Lung (tissue), 12 donors: ENCODE measurements around the gene APOBEC3G. TPM values are rescaled to one million over a fixed set of nuclear protein-coding genes. Genes with fewer than 3 reads are reported as not detected.
"Not testable (repeated sequence)": the region's sequence is repeated elsewhere in the genome, so short reads cannot be mapped to it uniquely, and the experiment has no call there.

Experiments
- ATAC-seq: fragments of 200-7000 bp; cut with Tn5 transposase; one replicate; pipeline ENCODE4 v1.9.1; 2020; ENCODE audit warnings: moderate number of reproducible peaks; ENCODE audit not compliant: insufficient read depth, low FRiP score
- DNase-seq, 3 donors: peaks; one replicate each; pipeline ENCODE4 v3.0.0-alpha.2; 2013 to 2017
- H3K27ac ChIP-seq, 2 donors: one replicate each; pipeline ENCODE4 v1.5.1; 2013; ENCODE audit warnings: mild to moderate bottlenecking in 2 of 2, moderate library complexity in 2 of 2, control low read depth in 1 of 2, inconsistent platforms in 1 of 2, low read depth in 1 of 2, low read length in 1 of 2
- H3K27me3 ChIP-seq, 3 donors: one replicate each; pipeline ENCODE4 v1.5.1; 2013; ENCODE audit warnings: low read length in 2 of 3; ENCODE audit not compliant: control insufficient read depth in 3 of 3, insufficient read depth in 3 of 3
- H3K36me3 ChIP-seq, 4 donors: one replicate each; pipeline ENCODE4 v1.5.1; 2013; ENCODE audit warnings: low read length in 4 of 4, mild to moderate bottlenecking in 1 of 4, moderate library complexity in 1 of 4; ENCODE audit not compliant: control insufficient read depth in 4 of 4, insufficient read depth in 4 of 4
- H3K4me1 ChIP-seq, 5 donors: one replicate each; pipeline ENCODE4 v1.5.1; 2013; ENCODE audit warnings: low read length in 5 of 5, mild to moderate bottlenecking in 2 of 5, moderate library complexity in 1 of 5; ENCODE audit not compliant: control insufficient read depth in 5 of 5, insufficient read depth in 5 of 5
- H3K4me3 ChIP-seq: one replicate; pipeline ENCODE4 v1.5.1; 2013; ENCODE audit warnings: mild to moderate bottlenecking, control low read depth, moderate library complexity
- H3K9ac ChIP-seq, 2 donors: one replicate each; pipeline ENCODE4 v1.5.1; 2013; ENCODE audit warnings: low read length in 2 of 2, control low read depth in 1 of 2; ENCODE audit not compliant: insufficient read depth in 1 of 2
- H3K9me3 ChIP-seq, 4 donors: one replicate each; pipeline ENCODE4 v1.5.1; 2013; ENCODE audit warnings: low read length in 3 of 4, mild to moderate bottlenecking in 1 of 4, moderate library complexity in 1 of 4; ENCODE audit not compliant: control insufficient read depth in 4 of 4, insufficient read depth in 3 of 4
- whole genome bisulfite sequencing, 2 donors: extraction: QIAGEN DNeasy Blood & Tissue Kit; methylation state at CpG; one replicate each; pipeline ENCODE4 v1.1.7; 2013; 5-methylcytosine and 5-hydroxymethylcytosine counted together
- polyA plus RNA-seq, 2 donors: library from polyadenylated mRNA; stranded (reverse); fragments of 200-250 nt; gene quantifications; one replicate each; pipeline ENCODE4 v1.2.1, GENCODE V29; 2013
- total RNA-seq, 2 donors: library from RNA; depleted of rRNA in 1 of 2; stranded (reverse); fragments of >200 nt in 1 of 2; gene quantifications; one replicate each; pipeline ENCODE4 v1.2.1, GENCODE V29; 2014 to 2021
- TF ChIP-seq, protein P1 (sequence below): IDR thresholded peaks from 2 replicates; pipeline ENCODE4 v1.5.1; 2012; ENCODE audit warnings: mild to moderate bottlenecking; ENCODE audit errors: control extremely low read depth, extremely low read depth
- donor health status: control.
- donor health status: control.
- donor health status: Bipolar disorder and iron deficiency.
- donor health status: healthy.
- donor health status: DM: yes; HTN: yes; CAD: no.

APOBEC3G gene
- total and polyA plus RNA-seq, 4 donors, result 6.5 to 15.5 (median 14.0) TPM

DNA sequence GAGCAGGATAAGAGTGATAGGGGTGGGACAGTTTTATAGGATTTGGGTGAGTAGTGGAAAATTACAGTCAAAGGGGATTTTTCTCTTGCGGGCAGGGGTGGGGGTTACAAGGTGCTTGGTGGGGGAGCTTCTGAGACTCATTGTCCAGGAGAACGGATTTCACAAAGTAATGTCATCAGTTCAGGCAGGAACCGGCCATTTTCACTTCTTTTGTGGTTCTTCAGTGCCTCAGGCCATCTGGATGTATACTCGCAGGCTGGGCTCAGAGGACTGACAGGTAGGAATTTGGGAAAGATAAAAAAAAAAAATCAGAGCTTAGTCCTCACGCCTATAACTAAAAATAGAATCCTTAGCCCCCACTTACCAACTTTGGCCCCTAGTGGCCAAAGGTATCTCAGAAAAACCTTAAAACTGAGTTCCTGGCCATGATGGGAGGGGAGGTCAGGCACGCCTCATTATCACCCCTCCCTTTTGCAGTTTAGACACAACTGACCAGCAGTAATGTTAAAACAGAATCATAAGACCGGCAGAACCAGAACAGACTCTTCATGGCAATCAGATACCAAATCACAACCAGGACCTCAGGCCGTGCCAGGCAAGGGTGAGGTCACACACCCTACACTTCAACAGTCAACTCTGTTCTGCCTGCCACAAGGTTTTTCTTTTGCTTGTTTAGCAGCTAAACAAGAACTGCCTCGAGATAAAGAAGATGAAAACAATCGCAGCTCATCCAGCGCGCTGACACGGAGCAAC lies 8.9 kb upstream of the APOBEC3G start:
- Histone ChIP-seq H3K9ac (no peak overlapping the region), H3K4me1 (no peaks in the 10 kb centered on the region), H3K27ac (no peak overlapping the region), H3K27me3 (no peaks in the 10 kb centered on the region), H3K4me3 (no peak overlapping the region), H3K36me3 (no peaks in the 10 kb centered on the region), H3K9me3 (no peaks in the 10 kb centered on the region)
- TF ChIP-seq, protein P1, sequence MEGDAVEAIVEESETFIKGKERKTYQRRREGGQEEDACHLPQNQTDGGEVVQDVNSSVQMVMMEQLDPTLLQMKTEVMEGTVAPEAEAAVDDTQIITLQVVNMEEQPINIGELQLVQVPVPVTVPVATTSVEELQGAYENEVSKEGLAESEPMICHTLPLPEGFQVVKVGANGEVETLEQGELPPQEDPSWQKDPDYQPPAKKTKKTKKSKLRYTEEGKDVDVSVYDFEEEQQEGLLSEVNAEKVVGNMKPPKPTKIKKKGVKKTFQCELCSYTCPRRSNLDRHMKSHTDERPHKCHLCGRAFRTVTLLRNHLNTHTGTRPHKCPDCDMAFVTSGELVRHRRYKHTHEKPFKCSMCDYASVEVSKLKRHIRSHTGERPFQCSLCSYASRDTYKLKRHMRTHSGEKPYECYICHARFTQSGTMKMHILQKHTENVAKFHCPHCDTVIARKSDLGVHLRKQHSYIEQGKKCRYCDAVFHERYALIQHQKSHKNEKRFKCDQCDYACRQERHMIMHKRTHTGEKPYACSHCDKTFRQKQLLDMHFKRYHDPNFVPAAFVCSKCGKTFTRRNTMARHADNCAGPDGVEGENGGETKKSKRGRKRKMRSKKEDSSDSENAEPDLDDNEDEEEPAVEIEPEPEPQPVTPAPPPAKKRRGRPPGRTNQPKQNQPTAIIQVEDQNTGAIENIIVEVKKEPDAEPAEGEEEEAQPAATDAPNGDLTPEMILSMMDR, result no peak
- ATAC-seq (no peak), DNase-seq (no peak)
- WGBS, 2 donors, result 77 to 86% methylated on average over 12 to 13 of the region's 13 CpGs

DNA sequence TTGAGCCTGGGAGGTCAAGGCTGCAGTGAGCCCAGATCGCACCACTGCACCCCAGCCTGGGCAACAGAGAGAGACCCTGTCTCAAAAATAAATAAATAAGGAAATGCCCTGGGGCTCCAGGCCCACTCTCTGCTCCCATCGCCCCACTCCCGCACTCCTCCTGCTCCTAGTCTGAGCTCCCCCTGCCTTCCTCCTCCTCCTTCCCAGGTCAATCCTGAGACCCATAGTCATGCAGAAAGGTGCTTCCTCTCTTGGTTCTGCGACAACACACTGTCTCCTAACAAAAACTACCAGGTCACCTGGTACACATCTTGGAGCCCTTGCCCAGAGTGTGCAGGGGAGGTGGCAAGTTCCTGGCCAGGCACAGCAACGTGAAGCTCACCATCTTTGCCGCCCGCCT lies 6.9 kb upstream of the APOBEC3G start:
- no peak for ATAC-seq

DNA sequence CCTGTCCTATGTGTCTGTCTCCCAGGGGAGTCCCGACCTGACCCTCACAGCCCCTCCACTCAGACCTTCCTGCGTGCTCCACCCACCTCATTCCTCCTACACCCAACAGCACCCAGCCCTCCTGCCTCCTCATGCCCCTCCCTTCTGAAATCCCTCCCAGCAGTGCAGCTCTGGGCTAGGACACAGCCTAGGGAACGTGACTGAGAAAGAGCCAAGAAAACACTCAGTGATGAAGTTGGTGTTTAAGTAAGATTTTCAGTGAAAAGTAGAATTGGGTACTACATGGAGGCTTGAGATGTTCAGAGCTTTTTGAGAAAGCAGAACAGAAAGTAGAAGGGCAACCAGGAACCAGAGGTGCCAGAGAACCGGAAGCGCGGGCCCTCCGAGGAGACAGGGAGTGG lies 4.5 kb upstream of the APOBEC3G start:
- not testable (repeated sequence) for H3K4me3 ChIP-seq, H3K4me1 ChIP-seq, H3K27me3 ChIP-seq, H3K36me3 ChIP-seq, H3K9ac ChIP-seq, DNase-seq, H3K9me3 ChIP-seq, ATAC-seq, H3K27ac ChIP-seq
- WGBS, 2 donors, result 66 to 79% methylated on average over 6 to 7 of the region's 7 CpGs

More for the DNA sequence above, 6.9 kb upstream of the APOBEC3G start:
- no peak overlapping the region for H3K27ac ChIP-seq
- no peaks in the 10 kb centered on the region for H3K36me3 ChIP-seq
- no peaks in the 10 kb centered on the region for H3K4me1 ChIP-seq
- H3K9ac ChIP-seq, result no peak overlapping the region
- DNase-seq, result no peak
- TF ChIP-seq, protein P1, result no peak
- 93% methylated on average over 7 of the region's 7 CpGs for WGBS, 2 donors
- no peaks in the 10 kb centered on the region for H3K27me3 ChIP-seq
- no peaks in the 10 kb centered on the region for H3K9me3 ChIP-seq
- H3K4me3 ChIP-seq, result no peak overlapping the region

DNA sequence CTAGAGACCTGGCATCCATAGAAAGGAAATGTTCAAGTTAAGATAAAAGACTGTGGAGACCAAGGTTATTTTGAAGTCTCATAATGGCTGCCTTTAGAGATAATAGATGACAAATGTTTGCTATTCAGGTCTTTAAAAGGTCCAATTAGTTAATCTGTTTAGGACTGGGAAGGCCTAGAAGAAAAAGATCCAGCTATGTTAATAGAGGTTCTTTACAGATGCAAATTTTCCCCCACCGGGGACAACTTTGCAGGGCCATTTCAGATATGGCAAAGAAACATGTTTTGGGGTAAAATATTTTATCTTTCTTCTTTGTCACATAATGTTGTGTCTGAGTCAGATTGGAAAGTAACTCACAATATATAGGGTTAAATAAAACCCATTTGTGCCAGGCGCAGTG lies 3.1 kb upstream of the APOBEC3G start:
- Histone ChIP-seq H3K4me3 (no peak overlapping the region), H3K27me3 (no peaks in the 10 kb centered on the region), H3K9me3 (no peaks in the 10 kb centered on the region), H3K4me1 (peaks cover 0 to 6% (median 0%) of the 10 kb centered on the region in 5 donors), H3K36me3 (no peaks in the 10 kb centered on the region), H3K9ac (no peak overlapping the region), H3K27ac (no peak overlapping the region)
- WGBS, 2 donors, result 50 to 63% methylated on average over 2 of the region's 2 CpGs
- no peak for DNase-seq
- ATAC-seq, result no peak
- TF ChIP-seq, protein P1, result no peak

DNA sequence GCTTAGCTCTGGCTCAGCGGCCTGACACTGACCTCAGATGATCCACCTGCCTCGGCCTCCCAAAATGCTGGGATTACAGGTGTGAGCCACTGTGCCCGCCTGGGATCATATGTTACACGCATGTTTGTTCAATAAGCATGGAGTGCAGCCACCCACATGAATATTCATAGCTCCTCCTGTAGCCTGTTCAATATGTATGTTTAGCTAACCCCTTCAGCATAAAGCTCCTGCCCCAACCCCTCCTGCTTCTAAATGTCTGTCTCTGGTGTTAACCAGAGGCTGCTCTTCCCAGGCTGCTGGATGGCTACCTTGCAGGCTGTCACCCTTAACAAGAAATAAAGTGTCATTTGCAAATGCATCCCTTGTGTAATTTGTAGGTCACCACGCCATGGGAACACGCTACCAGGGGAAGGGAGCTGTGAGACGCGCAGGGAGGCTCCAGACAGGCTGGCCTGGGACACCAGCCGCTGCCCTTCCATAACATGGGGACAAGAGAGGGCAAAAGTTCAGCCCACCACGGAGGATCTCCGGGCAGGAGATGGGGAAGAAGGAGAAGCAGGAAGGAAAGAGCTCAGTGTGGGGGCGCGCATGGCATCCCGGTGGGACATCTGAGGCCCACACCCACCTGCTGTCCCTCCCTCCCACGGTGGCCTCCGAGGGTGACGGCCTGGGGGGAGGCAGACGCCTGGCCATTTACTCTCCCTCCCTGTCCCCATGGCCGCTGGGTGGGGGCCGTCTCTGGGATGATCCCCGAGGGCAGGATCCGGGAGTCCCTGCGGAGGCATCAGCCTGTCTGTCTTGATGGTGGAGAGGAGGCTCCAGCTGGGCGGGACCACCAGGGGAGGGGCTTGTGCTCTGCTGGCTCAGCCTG lies 685 bp upstream of the APOBEC3G start:
- not testable (repeated sequence) for H3K4me3 ChIP-seq

More for the DNA sequence above, 685 bp upstream of the APOBEC3G start:
- H3K9me3 ChIP-seq, H3K36me3 ChIP-seq, H3K27ac ChIP-seq, DNase-seq, H3K9ac ChIP-seq, H3K27me3 ChIP-seq, H3K4me1 ChIP-seq: not testable (repeated sequence)
- peak; percentile 88 for ATAC-seq
- WGBS, 2 donors, result 26 to 38% methylated on average over 17 to 24 of the region's 24 CpGs
